Spleen (tissue), 7 donors: ENCODE data around the gene CPHXL2.

Experiments used
- POLR2A ChIP-seq, 3 donors: fragments of 450-650 bp; IDR thresholded peaks; one replicate each; pipeline ENCODE4 v1.5.1; 2017; ENCODE audit warnings: antibody characterized with exemption in 3 of 3, mild to moderate bottlenecking in 1 of 3
- TF ChIP-seq, protein P1 (sequence below), 11 experiments: fragments of 200-600 bp in 7 of 11; fragments of 450-650 bp in 4 of 11; sonication (generic) in 4 of 11; IDR thresholded peaks in 8 of 11; conservative IDR thresholded peaks in 3 of 11; 1 replicate in 7 of 11; 2 replicates in 4 of 11; pipeline versions ENCODE4 v1.4.0 to v1.8.0; 2016 to 2021; ENCODE audit warnings: antibody characterized with exemption in 11 of 11, inconsistent platforms in 4 of 11, mild to moderate bottlenecking in 1 of 11
- donor health status: DM: no; HTN: no; CAD: no; lungs with moderate emphysema.
- donor health status: DM: no; HTN: no; CAD: no.
- donor health status: DM: no; HTN: no; CAD: no.

DNA sequence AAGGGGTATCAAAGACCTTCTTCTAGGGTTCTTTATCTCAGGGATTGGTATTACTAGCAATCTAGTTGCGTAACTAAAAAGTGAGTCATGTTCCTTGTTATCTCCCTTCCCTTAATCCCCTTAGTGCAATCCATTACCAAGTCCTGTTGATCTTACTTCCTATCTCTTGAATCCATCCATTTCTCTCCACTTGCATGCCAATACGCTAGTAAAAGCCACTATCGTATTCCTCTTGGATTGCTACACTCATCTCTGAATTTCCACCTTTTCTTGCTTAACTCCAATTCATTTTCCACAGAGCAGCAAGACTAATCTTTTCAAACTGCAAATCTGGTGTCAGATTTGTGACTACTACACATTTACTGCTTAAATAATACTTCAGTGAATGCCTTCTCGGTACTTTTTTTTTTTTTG, 51.9 kb downstream of the CPHXL2 start:
- TF ChIP-seq, protein P1, sequence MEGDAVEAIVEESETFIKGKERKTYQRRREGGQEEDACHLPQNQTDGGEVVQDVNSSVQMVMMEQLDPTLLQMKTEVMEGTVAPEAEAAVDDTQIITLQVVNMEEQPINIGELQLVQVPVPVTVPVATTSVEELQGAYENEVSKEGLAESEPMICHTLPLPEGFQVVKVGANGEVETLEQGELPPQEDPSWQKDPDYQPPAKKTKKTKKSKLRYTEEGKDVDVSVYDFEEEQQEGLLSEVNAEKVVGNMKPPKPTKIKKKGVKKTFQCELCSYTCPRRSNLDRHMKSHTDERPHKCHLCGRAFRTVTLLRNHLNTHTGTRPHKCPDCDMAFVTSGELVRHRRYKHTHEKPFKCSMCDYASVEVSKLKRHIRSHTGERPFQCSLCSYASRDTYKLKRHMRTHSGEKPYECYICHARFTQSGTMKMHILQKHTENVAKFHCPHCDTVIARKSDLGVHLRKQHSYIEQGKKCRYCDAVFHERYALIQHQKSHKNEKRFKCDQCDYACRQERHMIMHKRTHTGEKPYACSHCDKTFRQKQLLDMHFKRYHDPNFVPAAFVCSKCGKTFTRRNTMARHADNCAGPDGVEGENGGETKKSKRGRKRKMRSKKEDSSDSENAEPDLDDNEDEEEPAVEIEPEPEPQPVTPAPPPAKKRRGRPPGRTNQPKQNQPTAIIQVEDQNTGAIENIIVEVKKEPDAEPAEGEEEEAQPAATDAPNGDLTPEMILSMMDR (IDR thresholded peaks at IDR 0.05 in 8 of 11, conservative IDR thresholded peaks at IDR 0.05 in 3 of 11) = no peak
- TF ChIP-seq POLR2A (IDR thresholded peaks at IDR 0.05) = no peak
